Activated T-helper 9 cell treated with anti-CD3 and anti-CD28 coated beads, Interleukin-2, amount 50 U/mL, for 16 hours (primary cell): ENCODE data around the gene RGS9.
"Not testable (repeated sequence)": the region's sequence is repeated elsewhere in the genome, so short reads cannot be mapped to it uniquely, and the experiment has no call there.

Experiments used
- DNase-seq: peaks from one replicate; pipeline ENCODE4 v3.0.0-alpha.2; 2020; ENCODE audit warnings: low read depth

RGS9 gene

DNA sequence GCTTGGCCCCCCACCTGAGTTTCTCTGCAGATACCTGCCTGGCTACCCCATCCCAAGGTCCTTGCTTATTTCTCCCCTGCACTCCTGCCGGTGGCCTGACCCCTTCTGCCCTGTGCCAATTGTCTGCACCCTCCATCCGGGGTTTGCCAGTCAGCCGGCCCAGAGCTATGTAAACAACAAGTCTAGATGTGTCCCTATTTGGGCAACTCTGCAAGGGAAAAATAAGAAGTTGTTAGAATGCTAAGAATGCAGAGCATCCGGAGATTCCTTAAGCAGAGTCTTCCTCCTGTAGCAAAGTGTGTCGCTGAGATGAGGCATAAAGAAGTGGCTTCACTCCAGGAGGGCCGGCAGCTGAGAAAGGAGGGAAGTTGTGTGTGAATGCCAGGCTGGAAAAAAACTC lies 46.6 kb downstream of the RGS9 start:
- DNase-seq = no peak

DNA sequence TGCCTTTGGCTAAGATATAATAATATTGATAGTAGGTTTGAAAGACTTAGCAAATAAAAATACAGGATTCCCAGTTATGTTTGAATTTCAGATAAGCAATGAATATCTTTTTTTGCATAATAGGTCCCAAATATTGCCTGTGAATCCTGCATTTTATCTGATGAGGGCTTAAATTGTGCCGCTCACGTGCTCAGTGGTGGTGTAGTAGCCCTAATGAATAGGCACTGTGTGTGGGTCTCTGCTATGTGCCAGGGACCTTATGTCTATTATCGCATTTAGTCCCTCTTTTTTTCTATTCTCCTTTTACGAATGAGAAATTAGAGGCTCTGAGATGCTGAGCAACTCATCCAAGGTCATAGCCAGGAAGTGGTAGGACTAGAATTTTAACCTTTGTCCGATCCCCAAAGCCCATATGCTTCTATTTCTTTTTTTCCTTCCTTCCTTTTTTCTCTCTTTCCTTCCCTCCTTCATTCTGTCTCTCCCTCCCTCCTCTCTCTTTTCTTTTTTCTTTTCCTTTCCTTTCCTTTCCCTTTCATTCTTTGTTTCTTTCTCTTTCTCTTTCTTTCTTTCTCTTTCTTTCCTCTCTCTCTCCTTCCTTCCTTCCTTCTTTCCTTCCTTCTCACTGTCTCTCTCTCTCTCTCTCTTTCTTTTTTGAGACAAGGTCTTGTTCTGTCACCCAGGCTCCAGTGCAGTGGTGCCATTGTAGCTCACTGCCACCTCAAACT lies 47.2 kb downstream of the RGS9 start:
- no peak for DNase-seq

DNA sequence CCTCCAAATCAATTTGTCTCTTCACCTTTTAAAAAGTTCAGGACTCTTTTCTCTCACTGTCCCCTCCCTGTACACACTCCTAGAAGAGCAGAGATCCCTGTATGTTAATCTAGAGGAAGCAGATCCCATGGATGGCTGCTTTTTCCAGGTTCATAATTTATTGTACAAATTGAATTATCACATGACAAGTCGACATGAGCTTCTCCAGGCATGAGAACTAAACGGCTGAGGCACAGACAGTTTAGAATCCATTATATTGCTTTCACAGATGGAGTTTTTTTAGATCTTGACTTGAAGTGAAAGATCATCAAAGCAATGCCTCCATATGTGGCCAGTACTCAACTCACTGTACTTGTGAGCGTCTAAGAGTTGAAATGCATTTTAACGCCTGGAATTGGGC lies 47.9 kb downstream of the RGS9 start:
- no peak for DNase-seq

DNA sequence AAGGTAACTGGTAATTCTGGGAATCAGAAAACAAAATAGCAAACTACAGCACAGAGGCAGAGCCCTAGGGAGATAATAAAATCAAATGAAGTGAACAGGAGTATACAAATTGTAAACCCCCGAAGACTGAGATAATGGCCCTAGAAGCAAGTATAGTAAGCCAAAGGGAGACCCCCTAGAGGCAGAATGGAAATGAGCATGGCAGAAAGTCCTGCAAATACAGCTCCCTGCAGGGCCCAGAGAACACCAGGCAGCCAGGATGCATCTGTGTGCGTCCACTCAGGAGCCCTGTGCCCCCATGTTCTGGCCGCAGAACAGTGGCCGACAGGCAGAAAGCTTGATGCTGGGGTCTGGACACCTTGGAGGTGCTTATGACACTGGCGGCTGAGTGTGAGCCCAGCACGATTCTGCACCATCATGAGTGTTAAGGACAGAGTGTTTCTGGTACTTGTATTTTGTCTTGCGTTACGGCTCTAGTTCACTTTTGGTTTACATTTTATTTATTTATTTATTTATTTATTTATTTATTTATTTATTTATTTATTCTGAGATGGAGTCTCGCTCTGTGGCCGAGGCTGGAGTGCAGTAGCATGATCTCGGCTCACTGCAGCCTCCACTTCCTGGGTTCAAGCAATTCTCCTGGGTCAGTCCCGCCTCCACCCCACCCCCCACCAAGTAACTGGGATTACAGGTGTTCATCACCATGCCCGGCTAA lies 48.7 kb downstream of the RGS9 start:
- DNase-seq = no peak

DNA sequence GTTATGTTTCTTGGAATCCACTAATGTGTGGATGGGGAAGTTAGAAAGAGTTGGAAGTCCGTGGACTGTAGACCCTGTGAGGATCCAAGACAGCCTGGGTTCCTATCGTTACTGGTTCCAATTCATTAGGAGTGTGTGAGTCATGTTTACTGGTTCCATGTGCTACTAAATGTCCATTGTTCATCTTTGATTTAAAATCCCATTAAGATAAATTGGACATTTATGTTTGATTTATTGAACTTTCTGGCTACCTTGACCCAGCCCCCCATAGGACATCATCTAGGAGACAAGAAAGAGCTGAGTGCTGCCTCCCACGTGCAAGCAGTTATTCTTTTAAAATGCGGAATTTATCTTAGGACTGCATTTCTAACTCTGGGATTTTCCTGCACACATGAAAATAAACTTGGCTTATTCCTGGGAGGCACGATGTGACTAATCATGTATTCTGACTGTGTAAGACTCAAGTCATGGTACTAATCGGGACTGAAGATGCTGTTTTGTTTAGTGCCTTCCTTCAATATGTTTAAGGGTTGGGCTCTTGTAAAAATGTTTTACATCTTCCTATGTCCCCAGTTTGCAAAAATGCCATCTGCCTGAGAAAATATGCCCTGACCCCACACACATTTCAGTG lies 53.4 kb downstream of the RGS9 start:
- no peak for DNase-seq

DNA sequence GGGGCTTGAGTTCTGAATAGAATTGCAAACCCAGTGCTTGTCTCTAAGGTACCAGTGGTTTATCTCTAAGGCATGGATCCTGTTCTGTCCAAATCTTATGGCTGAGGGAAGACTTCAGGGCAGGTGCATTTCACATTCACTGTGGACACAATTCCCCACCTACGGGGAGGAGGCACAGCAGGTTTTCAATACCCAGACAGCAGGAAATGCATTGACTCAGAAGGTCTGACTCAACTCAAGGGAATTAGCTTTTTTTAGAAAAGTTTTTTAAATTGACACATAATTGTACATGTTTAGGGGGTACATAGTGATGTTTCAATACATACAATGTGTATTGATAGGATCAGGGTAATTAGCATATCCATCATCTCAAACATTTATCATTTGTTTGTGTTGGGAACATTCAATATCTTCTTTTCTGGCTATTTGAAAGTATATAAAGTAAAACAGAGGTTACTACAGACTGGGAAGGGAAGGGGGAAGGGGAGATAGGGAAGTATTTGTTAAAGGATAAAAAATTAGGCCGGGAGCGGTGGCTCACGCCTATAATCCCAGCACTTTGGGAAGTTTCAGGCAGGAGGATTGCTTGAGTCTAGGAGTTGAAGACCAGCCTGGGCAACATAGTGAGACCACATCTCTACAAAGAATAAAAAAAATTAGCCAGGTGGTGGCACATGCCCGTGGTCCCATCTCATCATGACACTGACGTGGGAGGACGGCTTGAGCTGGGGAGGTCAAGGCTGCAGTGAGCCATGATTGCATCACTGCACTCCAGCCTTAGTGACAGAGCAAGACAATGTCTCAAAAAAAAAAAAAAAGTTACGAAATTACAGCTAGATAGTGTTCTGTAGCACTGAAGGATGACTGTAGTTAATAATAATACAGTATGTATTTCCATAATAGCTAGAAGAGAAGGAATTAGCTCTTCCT lies 54.9 kb downstream of the RGS9 start:
- DNase-seq = no peak

DNA sequence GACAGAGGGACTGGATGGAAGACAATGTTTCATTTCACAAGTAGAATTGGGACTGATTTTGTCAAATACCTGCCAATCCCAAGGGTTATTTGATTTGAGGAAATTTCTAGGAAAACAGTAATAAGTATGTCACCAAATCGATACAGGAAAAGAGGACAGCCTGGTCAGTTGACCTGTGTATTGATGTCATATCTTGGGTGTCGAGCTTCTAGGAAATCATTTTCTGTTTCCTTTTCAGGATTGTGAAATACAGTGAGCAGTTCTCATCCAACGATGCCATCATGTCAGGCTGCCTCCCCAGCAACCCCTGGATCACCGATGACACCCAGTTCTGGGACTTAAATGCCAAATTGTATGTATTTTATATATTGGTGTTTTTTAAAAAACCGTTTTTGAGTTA lies 56.1 kb downstream of the RGS9 start:
- DNase-seq = no peak

DNA sequence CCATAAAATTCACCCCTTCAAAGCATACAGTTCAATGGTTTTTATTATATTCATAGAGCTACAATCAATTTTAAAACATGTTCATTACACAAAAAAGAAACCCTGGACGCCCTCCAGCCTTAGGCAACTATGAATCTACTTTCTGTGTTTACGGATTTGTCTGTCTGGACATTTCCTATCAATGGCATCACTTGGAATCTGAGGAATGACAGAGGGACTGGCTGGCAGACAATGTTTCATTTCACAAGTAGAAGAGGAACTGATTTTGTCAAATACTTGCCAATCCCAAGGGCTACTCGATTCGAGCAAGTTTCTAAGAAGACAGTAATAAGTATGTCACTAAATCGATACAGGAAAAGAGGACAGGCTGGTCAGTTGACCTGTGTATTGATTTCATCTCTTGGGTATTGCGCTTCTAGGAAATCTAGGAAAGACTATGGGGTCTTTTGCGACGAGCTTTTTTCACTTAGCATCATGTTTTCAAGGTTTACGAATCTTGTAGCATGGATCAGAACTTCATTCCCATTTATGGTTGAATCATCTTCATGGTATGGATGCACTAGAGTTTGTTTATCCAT lies 56.6 kb downstream of the RGS9 start:
- no peak for DNase-seq

DNA sequence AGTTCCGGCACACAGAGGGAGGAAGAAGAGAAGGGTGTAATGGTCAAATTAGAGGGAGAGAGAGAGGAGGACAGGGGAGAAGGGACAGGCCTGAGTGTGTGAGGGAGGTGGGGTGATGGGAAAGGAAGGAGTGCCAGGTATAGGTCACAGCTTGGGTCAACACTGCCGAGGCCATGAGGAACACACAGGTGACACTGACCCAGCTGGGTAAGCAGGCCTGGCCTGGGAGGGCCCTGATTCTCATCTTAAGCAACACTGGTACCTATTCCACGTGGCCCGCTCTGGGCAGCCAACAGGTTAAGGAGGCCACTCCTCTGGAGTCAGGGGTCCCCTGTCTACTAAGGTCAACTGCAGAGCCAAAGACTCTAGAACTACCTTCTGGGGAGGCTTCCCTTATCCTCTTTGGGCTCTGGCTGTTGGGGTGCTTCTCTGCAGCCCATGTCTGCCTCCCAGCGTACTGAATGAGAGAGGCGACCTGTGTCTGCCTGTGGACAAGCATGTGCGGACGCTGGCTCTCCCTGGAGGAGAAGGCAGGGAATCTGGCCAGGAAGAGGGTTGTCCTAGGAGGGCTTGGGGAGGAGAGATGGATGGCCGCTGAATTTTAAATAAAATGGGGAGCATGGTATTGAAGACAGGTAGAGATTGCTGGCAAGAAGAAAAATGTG lies 57.6 kb downstream of the RGS9 start:
- DNase-seq = no peak

DNA sequence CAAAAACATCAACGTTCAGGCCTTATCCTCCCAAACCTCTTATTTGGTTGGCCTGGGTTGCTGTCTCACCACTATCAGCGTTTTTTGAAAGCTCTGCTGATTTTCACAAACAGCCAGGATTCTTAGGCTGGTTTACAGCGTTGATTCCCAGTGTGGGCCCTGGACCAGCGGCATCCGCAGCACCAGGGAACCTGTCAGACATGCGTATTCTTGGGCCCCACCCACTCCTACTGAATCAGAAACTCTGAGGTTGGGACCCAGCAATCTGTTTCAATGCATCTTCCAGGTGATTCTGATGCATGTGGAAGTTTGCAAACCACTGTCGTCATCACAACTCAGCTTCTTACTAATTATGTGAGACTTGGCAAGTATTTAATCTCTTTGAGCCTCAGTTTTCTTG lies 58.5 kb downstream of the RGS9 start:
- DNase-seq = no peak

DNA sequence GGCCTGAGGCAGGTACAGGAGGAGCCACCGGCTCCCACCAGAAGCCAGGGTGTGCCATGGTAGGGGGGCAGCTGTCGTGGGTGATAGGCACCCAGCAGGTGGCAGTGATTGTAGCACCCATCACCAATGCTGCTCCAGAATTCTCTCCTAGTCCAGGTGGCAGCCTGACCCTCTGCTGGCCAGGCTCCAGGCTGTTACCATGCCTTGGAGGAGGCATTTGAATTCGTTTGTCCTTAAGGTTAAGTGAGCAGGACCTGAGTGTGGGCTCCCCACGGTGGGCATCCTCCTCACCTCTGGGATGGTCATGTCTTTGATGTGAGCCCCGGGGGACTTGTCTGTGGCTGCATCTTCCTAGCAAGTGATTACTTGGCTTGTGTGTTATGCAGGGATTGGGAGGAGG lies 59.4 kb downstream of the RGS9 start:
- DNase-seq = no peak

DNA sequence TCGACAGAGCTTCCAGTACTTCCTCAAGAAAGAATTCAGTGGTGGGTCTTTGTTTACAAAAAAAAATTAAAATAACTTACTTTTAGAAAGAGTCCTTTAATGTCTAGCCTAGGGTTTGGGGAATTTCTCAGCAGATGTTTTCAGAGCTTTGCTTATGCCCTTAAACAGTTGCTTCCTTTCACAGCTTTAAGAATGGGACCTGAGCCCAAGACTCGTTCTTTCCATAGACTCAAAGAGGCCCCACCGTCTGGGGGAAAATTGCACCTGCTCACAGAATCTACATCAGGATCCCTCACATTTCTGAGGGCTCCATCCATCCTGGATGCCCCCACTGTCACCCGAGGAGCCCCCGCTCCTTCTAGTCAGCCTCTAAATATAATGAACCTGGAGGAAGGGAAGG lies 60.0 kb downstream of the RGS9 start:
- DNase-seq = no peak

DNA sequence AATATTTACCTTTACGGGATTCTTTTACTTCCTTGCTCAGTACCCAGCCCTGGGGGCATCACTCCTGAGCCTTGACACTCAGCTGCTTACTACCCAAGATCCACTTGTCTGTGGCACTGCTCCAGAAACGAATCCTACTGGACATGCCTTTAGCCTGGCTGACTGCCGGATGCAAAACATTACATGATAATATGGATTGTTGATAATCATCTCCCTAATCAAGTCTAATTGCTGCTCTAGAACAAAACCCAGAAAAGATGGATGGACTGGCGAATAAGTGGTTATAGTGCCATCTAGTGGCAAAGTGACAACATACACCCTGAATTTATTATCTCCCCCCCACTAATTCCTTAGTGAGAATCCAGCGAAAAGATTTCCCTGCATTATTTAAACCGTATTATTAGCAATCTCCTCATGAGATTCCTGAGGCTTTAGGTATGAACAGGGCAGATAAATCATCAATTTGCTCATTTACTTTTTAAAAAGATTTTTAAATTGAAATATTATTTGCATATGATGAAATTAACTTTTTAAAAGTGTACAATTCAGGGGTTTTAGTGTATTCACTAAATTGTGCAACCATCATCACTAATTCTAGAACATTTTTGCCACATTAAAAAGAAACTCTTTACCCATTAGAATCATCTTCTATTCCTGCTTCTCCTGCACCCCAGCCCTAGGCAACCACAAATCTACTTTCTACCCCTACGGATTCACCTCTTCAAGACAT lies 61.6 kb downstream of the RGS9 start:
- no peak for DNase-seq

DNA sequence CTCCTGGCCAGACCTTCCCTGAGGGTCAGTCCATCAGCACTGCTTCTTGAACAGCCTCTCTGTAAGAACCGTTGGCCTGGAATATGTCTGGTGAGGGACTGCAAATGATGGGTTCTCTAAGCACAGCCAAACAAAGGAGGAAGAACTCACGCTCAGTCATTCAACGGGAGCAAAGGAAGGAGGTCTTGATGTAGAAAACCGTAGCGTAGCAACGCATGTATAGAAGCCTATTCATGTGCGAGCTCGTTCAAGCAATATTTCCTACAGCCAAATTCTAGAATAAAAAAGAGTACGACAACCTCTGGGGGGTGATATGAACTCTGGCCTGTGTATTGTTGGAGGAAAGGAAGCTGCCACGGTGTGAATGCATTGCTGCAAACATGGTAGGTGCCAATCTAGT lies 64.2 kb downstream of the RGS9 start:
- no peak for DNase-seq

DNA sequence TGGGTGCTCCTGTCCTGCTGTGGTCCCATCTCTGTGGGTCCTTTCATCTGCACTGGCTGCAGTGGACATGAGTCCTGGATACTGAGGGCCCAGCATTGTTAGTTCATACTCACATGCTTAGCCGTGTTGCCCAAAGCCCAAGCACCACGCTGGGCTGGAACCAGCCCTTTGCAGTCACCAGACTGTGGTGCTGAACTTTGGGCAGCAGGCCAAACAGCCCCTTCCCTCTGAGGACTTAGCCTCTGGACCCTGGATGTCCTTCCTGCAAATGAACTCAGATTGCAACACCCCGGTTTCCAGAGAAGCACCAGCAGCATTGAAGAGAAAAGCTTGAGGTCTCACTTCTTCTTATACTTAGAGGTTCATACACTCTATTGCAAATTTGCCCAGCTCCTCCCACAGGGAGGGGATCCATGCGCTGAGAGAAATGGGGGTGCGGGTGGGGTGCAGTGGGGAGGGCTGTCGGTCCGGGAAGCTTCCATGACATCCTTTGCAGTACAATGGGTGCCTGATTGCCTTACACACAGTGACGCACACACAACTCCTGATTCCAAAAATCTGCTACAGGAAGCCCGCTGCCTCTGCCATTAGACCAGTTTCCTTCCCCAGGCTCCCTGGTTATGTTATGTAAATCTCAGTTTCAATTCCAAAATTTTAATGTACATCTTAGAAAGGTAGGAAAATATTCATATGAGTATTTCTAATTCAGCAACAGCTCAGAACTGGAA lies 65.8 kb downstream of the RGS9 start:
- DNase-seq = no peak

DNA sequence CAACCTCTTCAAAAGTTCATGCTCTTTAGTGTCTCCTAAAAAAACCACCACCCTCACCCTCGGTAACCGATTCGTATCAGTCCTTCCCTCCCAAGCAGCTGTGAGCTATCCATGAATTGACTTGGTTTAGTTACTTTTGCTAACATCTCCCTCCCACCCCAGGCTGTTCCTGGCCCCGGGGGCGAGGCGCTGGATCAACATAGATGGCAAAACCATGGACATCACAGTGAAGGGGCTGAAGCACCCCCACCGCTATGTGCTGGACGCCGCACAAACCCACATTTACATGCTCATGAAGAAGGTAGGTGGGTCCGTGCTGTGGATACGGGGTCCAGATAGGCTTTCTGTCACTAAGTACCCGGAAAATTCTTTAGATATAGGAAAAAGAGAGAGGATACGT lies 66.8 kb downstream of the RGS9 start:
- no peak for DNase-seq

DNA sequence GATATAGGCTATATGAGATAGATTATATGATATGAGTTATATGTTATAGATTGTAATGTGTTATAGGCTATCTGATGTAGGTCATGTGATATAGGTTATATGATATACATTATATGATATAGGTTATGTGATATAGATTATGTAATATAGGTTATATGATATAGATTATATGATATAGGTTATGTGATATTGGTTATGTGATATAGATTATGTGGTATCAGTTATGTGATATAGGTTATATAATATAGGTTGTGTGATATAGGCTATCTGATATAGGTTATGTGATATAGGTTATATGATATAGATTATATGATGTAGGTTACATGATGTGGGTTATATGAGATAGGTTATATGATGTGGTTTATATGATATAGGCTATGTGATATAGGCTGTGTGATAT lies 68.5 kb downstream of the RGS9 start:
- no peak for DNase-seq

DNA sequence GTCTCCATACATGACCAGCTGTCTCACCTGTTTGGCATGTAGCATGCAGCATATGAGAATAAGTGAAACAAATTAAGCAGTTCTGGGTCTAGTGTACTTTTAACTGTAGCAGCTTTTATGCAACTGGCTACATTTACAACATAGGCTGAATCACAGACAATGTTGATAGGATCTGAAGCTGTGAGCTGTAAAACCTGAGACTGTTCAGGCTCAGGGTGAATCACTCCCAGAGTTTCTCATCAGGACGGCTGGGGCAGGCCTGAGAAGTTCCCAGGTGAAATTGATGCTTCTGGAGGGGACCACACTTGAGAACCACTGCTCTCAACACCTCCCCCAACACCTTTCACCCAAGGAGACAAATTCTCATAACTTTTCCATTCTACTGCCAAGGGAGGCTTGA lies 70.3 kb downstream of the RGS9 start:
- DNase-seq = not testable (repeated sequence)

DNA sequence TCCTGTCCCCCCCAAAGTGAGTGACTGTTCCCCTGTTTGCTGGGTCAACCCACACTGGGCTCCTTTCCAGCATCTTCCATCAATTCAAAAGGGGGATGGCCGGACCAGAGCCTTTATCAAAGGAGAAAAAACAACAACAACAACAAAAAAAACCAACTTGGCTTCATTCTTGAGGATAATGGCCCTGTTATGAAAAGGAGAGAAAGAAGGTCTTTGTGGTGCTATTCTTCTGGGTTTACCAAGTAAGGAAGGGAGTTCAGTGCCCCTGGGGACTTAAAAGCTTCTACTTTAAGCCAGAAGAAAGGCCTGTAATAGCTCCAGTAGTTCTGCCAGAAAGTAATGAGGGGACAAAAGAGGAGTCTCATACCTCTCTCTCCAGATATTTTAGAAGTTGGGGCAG lies 71.5 kb downstream of the RGS9 start:
- no peak for DNase-seq

DNA sequence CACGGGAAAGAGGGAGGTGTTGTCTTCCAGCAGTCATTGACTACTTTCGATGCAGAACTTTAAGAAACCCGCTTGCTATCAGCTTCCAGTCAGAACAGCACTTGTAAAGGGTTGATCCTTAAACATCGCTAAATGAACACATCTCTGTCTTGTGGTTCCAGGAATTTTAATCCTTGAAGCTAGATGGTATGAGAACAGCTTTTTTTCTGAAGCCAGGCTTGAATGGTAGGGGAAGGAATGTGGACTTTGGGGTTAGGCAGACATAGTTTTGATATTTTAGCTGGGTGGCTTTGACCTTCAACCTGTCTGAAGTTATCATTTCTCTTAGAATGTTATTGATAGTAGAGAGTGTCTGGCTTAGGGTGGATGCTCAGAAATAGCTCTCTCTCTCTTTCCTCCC lies 81.1 kb downstream of the RGS9 start:
- DNase-seq = no peak
